GM12873 (cell line): Measurements from ENCODE around the gene IFNL2.

Source experiments
- TF ChIP-seq, protein P1 (sequence below): IDR thresholded peaks from 2 replicates; pipeline ENCODE4 v1.5.1; 2012; ENCODE audit warnings: low read depth, mild to moderate bottlenecking, moderate library complexity, low read length, control low read depth; ENCODE audit not compliant: insufficient read depth; ENCODE audit errors: missing control alignments

IFNL2 gene

DNA sequence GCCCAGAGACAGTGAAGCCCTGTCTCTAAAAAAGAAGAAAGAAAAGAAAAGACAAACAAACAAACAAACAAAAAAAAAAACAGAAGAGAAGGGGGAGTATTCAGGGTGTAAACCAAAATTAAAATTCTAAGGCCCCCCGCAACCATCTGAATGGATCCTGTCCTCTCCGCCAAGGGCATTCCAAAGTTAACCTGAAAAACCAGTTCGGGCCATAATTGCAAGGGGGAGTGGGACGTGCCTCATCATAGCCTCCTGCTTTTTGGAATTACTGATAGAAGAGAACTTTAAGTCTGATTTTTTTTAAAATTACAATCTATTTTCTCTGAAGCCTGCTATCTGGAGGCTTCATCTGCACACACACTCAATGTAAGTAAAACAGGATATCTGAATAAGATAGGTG lies 5.7 kb upstream of the IFNL2 start:
- TF ChIP-seq, protein P1, sequence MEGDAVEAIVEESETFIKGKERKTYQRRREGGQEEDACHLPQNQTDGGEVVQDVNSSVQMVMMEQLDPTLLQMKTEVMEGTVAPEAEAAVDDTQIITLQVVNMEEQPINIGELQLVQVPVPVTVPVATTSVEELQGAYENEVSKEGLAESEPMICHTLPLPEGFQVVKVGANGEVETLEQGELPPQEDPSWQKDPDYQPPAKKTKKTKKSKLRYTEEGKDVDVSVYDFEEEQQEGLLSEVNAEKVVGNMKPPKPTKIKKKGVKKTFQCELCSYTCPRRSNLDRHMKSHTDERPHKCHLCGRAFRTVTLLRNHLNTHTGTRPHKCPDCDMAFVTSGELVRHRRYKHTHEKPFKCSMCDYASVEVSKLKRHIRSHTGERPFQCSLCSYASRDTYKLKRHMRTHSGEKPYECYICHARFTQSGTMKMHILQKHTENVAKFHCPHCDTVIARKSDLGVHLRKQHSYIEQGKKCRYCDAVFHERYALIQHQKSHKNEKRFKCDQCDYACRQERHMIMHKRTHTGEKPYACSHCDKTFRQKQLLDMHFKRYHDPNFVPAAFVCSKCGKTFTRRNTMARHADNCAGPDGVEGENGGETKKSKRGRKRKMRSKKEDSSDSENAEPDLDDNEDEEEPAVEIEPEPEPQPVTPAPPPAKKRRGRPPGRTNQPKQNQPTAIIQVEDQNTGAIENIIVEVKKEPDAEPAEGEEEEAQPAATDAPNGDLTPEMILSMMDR, result no peak

DNA sequence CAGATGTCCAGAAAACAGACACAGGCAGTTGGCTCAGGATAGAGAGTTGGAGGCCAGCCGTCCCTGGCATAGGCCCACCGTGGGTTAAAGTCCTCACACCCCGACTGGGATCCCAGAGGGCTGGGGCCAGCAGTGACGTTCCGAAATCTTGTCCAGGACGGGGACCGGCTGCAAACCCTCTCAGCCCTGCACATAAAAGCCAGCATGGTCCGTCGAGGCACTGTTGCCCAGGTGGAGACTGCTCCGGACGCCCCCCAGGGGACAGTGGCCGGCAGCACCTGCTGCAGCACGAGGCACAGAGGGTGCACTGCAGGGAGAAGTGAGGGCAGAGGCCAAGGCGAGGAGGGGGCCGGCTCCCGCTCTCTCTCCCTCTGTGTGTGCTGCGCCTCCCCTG lies 4.3 kb upstream of the IFNL2 start:
- TF ChIP-seq, protein P1, result no peak

DNA sequence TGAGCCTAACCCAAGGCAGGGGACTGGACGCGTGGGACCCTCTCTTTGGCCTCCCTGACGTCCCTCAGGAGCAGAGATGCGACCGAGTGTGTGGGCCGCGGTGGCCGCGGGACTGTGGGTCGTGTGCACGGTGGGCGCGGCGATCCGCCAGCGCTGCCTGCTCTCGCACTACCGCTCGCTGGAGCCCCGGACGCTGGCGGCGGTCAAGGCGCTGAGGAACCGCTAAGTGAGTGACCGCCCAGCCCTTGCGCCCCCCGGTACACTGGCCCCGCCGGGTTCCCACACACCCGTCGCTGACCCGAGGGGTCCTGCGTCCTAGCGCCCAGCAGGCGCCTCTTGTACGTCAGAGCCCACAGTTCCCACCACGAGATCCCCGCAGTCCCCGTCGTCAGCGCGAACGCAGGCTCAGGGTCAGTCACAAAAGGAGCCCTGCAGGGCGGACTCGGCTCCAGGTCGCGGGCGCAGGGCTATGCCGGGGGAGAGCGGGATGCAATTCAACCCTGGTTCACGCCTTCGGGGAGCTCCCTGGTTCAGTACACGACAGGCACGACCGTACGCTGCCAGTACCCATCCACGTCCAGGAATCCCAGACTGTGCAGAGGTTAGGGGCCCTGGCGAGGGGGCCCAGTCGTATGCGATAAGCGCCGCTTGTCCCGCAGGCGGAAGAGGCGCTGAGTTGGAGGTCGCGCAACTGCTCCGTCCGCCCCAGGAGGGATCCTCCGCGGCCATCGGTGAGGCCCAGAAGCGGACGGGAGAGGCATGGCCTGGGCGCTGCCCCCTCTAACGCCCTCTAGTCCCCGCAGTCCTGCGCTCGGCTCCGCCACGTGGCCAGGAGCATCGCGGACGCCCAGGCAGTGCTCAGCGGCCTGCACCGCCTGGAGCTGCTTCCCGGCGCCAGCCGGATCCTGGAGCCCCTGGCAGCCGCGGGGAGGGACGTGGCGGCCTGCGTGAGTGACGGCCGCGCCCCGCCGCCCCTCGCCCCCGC lies 3.6 kb upstream of the IFNL2 start:
- TF ChIP-seq, protein P1, result no peak

DNA sequence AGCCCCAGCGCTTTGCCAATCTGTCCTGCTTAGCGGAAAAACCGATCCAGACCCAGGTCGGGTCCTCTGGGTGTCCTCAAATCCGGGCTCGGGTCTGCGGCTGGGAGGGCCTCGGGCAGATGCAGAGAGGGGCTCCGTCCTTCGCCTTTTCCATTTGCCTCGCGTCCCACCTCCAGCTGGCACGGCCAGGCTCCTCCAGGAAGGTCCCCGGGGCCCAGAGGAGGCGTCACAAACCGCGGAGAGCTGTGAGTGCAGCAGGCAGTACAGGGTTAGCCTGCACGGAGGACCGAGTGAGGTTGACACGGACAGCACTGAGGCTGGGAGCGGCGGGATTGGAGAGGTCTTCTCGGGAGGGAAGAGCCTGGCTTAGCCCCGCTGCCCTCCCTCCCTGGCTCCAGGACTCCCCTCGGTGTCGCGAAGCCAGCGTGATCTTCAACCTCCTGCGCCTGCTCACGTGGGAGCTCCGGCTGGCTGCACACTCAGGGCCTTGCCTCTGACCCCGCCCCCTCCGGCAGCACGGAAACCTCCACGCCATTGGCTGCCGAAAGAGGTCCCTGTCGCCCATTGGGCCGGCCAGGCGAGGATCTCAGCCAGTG lies 2.8 kb upstream of the IFNL2 start:
- TF ChIP-seq, protein P1, result no peak

DNA sequence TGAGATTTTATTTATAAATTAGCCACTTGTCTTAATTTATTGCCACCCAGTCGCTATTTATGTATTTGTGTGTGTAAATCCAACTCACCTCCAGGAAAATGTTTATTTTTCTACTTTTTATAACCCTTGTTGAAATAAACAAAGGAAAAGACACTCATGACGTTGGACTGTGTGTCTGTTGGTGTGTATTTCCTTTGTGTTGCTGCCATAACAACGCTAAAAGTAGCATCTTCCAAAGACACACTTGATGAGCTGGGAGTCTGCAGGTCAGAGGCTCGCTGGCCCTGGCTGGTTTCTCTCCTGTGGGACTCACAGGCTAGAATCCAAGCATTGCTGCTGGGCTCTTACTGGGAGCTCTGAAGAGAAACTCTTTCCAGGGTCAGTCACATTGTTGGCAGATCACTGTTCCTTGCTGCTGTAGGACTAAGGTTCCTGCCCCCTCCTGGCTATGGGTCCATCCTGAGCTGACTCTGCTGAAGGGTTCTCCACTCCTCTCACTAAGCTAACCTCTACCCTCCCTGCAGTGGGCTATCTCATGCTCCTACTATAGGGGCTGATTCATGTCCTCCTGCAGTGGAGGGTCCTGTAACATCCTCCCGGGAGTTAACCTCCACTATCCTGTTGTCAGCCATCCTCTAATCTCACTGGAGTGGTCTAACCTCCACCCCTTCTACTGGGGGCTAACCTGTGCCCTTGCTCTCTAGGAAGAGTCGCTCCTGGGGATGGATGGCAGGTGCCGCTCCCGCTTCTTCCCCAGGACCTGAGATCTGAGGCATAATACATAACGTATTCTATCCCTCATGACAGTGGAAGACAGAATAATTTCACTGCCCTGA lies 2.1 kb downstream of the IFNL2 start:
- TF ChIP-seq, protein P1, result no peak

DNA sequence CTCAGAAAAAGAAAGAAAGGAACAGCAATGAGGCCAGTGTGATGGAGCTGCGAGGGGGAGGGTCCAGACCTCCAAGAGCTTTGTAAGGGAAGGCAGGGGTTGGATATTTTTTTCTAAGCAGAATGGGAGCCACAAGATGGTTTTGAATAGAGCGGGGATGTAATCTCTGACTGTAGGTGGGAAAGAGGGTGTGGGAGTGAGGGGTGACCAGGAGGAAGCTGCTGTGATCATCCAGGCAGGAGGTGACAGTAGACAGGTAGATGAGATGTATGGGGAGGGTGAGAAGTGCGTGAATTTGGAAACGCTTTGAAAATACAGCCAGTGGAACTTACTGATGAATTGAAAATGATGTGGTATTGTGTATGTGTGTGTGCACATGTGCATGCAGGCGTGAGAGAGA lies 7.4 kb downstream of the IFNL2 start:
- TF ChIP-seq, protein P1, result no peak

DNA sequence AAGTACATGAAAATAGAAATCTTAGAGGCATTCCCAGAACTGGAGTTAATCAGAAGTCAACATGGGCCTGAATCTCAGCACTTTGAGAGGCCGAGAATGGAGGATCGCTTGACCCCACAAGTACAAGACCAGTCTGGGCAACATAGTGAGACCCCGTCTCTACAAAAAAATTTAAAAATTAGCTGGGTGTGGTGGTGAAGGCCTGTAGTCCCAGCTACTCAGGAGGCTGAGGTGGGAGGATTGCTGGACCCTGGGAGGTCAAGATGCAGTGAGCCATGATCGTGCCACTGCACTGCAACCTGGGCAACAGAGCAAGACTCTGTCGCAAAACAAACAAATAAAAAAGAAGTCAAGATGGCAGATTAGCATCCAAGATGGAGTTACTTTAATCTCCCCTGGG lies 8.5 kb downstream of the IFNL2 start:
- TF ChIP-seq, protein P1, result no peak
